Brain microvascular endothelial cell (primary cell): ENCODE data around the gene HMCN2.

Experiments used
- DNase-seq: peaks from one replicate; pipeline ENCODE4 v3.0.0-alpha.2; 2020
- H3K27ac ChIP-seq: fragments of 250-450 bp; sonication (Bioruptor Pico); 2 replicates; pipeline ENCODE4 v1.5.1; 2020; ENCODE audit warnings: mild to moderate bottlenecking, moderate library complexity
- H3K27me3 ChIP-seq: fragments of 250-450 bp; sonication (Bioruptor Pico); replicated peaks from 2 replicates; pipeline ENCODE4 v1.5.1; 2020; ENCODE audit warnings: mild to moderate bottlenecking
- H3K36me3 ChIP-seq: fragments of 250-450 bp; sonication (Bioruptor Pico); replicated peaks from 2 replicates; pipeline ENCODE4 v1.5.1; 2020; ENCODE audit warnings: mild to moderate bottlenecking
- H3K4me3 ChIP-seq: 2 replicates; pipeline ENCODE4 v1.5.1; 2011; ENCODE audit warnings: low read depth, mild to moderate bottlenecking, control low read depth, low read length, moderate library complexity
- in situ Hi-C: cut with HindIII; loops from 2 replicates; pipeline ENCODE4 v1.10.0; 2017; ENCODE audit warnings: low sequenced_read_pairs, low pct_ligation_motif_present
- TF ChIP-seq, protein P1 (sequence below): IDR thresholded peaks from 2 replicates; pipeline ENCODE4 v1.5.1; 2011; ENCODE audit warnings: low read depth, mild to moderate bottlenecking, moderate library complexity, low read length, control low read depth, inconsistent platforms; ENCODE audit errors: missing control alignments

Gene HMCN2

DNA sequence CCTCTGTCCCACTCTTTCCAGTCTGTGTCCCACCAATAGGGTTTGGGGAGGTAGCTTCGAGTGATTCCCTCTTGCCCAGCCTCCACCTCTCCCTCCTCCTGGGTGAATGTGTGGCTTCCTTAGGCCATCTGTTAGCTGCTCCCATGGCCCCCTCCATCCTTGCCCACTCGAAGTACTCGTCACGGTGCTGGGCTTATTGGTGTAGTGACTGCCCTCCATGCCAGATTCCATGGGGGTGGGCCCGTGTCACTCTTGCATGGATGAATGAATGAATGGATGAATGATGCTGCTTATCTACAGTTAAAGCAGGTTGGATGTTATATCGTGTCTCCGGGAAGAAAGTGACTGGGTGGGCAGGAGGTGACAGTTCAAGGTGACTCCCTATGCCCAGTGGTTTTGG is 19.1 kb downstream of the HMCN2 start:
- in situ Hi-C loops, result no loop called here
- H3K36me3 ChIP-seq, result no peaks in the 10 kb centered on the region
- DNase-seq, result no peak
- H3K27ac ChIP-seq, result no peak overlapping the region
- peaks cover 25% of the 10 kb centered on the region for H3K27me3 ChIP-seq
- no peak overlapping the region for H3K4me3 ChIP-seq
- TF ChIP-seq, protein P1, sequence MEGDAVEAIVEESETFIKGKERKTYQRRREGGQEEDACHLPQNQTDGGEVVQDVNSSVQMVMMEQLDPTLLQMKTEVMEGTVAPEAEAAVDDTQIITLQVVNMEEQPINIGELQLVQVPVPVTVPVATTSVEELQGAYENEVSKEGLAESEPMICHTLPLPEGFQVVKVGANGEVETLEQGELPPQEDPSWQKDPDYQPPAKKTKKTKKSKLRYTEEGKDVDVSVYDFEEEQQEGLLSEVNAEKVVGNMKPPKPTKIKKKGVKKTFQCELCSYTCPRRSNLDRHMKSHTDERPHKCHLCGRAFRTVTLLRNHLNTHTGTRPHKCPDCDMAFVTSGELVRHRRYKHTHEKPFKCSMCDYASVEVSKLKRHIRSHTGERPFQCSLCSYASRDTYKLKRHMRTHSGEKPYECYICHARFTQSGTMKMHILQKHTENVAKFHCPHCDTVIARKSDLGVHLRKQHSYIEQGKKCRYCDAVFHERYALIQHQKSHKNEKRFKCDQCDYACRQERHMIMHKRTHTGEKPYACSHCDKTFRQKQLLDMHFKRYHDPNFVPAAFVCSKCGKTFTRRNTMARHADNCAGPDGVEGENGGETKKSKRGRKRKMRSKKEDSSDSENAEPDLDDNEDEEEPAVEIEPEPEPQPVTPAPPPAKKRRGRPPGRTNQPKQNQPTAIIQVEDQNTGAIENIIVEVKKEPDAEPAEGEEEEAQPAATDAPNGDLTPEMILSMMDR, result no peak

- in situ Hi-C loops, result no loop called here
- no peak for DNase-seq
- Histone ChIP-seq H3K27me3 (peaks cover 31% of the 10 kb centered on the region), H3K27ac (no peak overlapping the region), H3K36me3 (no peaks in the 10 kb centered on the region), H3K4me3 (no peak overlapping the region)
- TF ChIP-seq, protein P1, result no peak
Measured at GRCh38 chr9:130285271-130285670, 19.7 kb downstream of the HMCN2 start.

DNA sequence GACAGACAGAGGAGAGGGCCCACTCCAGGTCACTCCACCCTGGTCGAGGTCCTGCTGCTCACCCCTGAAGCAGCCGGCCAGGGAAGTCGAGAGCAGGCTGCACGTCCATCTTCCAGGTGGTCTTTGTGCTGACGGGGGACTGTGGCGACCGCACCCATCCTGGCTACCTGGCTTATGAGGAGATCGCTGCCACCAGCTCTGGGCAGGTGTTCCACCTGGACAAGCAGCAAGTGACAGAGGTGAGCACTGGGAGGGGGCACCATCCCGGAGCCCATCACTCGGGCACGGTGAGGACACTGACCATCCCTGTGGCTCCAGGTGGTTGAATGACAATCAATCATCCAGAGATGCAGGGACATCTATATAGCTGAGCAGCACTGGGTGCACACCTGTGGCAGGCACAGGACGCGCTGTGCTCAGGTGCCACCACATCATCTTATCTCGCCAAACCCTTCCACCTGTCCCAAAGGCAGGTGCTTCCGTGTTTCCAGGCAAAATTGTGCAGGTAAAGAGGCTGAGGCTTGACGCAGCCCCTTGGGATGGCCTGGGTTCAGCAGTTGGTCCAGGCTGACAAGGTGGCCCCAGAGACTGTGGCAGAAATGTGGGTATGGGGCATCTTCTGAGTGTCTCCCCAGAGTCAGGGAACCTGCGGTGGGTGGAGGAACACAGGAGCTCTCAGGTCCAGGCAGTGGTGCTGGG is 20.7 kb downstream of the HMCN2 start:
- Histone ChIP-seq H3K4me3 (no peak overlapping the region), H3K36me3 (no peaks in the 10 kb centered on the region), H3K27ac (no peak overlapping the region), H3K27me3 (peaks cover 33% of the 10 kb centered on the region)
- DNase-seq, result no peak
- TF ChIP-seq, protein P1, result no peak
- in situ Hi-C loops, result no loop called here

DNA sequence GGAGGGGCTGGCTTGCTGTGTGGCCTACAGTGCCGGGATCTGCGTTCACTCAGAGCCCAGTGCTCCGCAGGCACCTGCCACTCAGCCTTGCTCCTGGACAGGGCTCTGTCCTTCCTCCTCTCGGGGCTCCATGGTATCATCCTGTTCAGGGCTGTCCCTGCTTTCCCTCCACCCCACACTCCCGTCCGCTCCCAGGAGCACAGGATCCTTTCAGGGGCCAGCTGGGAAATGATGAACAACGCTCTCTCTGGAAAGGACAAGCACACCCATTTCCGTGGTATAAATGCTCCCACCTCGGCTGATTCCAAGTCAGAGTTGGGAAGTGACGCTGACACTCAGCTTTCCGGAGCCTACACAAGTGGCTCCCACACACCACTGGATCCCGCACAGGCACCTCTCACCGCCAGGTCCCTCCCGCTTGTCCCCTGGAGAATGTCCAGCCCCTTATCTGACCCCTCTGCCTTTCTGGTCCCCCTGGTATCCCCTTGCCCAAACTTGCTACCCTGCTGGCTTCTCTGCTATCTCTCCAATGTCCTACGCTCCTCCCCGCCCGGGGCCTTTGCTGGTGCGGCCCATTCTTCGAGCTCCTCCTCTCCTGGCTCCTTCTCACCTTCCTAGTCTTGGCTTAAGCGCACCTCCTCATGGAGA is 21.3 kb downstream of the HMCN2 start:
- Histone ChIP-seq H3K36me3 (no peaks in the 10 kb centered on the region), H3K27ac (no peak overlapping the region), H3K4me3 (no peak overlapping the region), H3K27me3 (peaks cover 33% of the 10 kb centered on the region)
- no peak for DNase-seq
- TF ChIP-seq, protein P1, result no peak
- in situ Hi-C loops, result no loop called here

- TF ChIP-seq, protein P1, result no peak
- no peak overlapping the region for H3K27ac ChIP-seq
- in situ Hi-C loops, result no loop called here
- no peak overlapping the region for H3K4me3 ChIP-seq
- H3K27me3 ChIP-seq, result peaks cover 36% of the 10 kb centered on the region
- H3K36me3 ChIP-seq, result no peaks in the 10 kb centered on the region
- no peak for DNase-seq
Measured at GRCh38 chr9:130287736-130288135, 22.2 kb downstream of the HMCN2 start.
